OCI-LY1 (cell line): ENCODE measurements around the gene PC.

ENCODE experiments used
- H2AFZ ChIP-seq: fragments of 200-600 bp; sonication (generic), shearing (Covaris generic); 2 replicates; pipeline ENCODE4 v1.6.0; 2014; ENCODE audit warnings: antibody characterized with exemption, mild to moderate bottlenecking, low read length
- H3F3A ChIP-seq: fragments of 200-600 bp; sonication (generic), shearing (Covaris generic); 2 replicates; pipeline ENCODE4 v1.6.0; 2014; ENCODE audit warnings: mild to moderate bottlenecking, antibody characterized with exemption, low read length, moderate library complexity; ENCODE audit not compliant: insufficient read depth
- H3K27ac ChIP-seq: fragments of 200-600 bp; sonication (generic); 2 replicates; pipeline ENCODE4 v1.5.1; 2014; ENCODE audit warnings: low read length, mixed run types, mild to moderate bottlenecking, low read depth; ENCODE audit not compliant: poor library complexity, severe bottlenecking
- H3K27me3 ChIP-seq: fragments of 200-600 bp; sonication (generic); 2 replicates; pipeline ENCODE4 v1.6.0; 2014; ENCODE audit warnings: antibody characterized with exemption, mild to moderate bottlenecking, low read length, moderate library complexity; ENCODE audit not compliant: insufficient read depth
- H3K36me3 ChIP-seq: fragments of 200-600 bp; sonication (generic); 2 replicates; pipeline ENCODE4 v1.6.1; 2014; ENCODE audit warnings: mild to moderate bottlenecking, antibody characterized with exemption, low read length, moderate library complexity, mixed read lengths; ENCODE audit not compliant: insufficient read depth
- H3K4me1 ChIP-seq: fragments of 200-600 bp; sonication (generic); 2 replicates; pipeline ENCODE4 v1.5.1; 2014; ENCODE audit warnings: mild to moderate bottlenecking, low read length, moderate library complexity; ENCODE audit not compliant: insufficient read depth, severe bottlenecking
- H3K4me2 ChIP-seq: fragments of 200-600 bp; sonication (generic), shearing (Covaris generic); 2 replicates; pipeline ENCODE4 v1.6.1; 2014; ENCODE audit warnings: low read length
- H3K4me3 ChIP-seq: fragments of 200-600 bp; sonication (generic); 2 replicates; pipeline ENCODE4 v1.5.1; 2014; ENCODE audit warnings: low read length, low read depth, mild to moderate bottlenecking, mixed read lengths; ENCODE audit not compliant: poor library complexity, severe bottlenecking
- H3K79me2 ChIP-seq: fragments of 200-600 bp; shearing (Covaris generic); 2 replicates; pipeline ENCODE4 v1.6.1; 2016; ENCODE audit warnings: mixed run types, low read length, mixed read lengths; ENCODE audit not compliant: insufficient read depth
- H3K9ac ChIP-seq: fragments of 200-600 bp; sonication (generic), shearing (Covaris generic); 2 replicates; pipeline ENCODE4 v1.6.1; 2014; ENCODE audit warnings: mild to moderate bottlenecking, low read length, mixed read lengths
- H3K9me2 ChIP-seq: fragments of 200-600 bp; sonication (generic), shearing (Covaris generic); 2 replicates; pipeline ENCODE4 v1.6.1; 2014; ENCODE audit warnings: low read depth, mild to moderate bottlenecking, low read length, mixed read lengths
- H3K9me3 ChIP-seq: fragments of 200-600 bp; shearing (Covaris generic); 2 replicates; pipeline ENCODE4 v1.6.1; 2014; ENCODE audit warnings: low read length, mixed read lengths
- H4K20me1 ChIP-seq: fragments of 200-600 bp; sonication (generic), shearing (Covaris generic); 2 replicates; pipeline ENCODE4 v1.6.0; 2016; ENCODE audit warnings: mild to moderate bottlenecking, low read length; ENCODE audit not compliant: insufficient read depth
- EZH2 ChIP-seq: fragments of 200-600 bp; sonication (generic), shearing (Covaris generic); IDR thresholded peaks from 2 replicates; pipeline ENCODE4 v1.8.0; 2017; ENCODE audit warnings: borderline replicate concordance, mixed run types, mild to moderate bottlenecking, antibody characterized with exemption, low read length, moderate library complexity, mixed read lengths
- TF ChIP-seq, protein P1 (sequence below): fragments of 200-600 bp; sonication (generic), shearing (Covaris generic); IDR thresholded peaks from 2 replicates; pipeline ENCODE4 v1.5.1; 2017; ENCODE audit warnings: mild to moderate bottlenecking, antibody characterized with exemption, low read length, moderate library complexity, mixed read lengths

PC gene

DNA sequence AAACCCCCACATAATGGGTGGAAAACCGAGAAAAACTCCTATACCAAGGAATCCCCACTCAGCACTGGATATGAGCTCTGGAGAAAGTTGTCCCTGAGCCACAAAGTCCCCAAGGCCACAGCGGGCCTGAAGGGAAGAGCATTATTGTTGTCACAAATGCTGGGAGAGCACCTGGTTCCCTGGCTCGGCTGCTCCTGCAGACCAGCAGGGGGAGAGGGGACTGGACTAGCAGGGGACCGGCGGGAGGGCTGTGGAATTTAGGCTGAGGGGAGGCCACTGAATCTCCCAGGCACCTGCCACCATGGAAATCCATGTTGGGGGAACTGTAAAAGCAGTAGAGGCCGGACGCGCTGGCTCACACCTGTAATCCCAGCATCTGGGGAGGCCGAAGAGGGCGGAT is 7.0 kb downstream of the PC start:
- Histone ChIP-seq H3K27me3 (no peaks in the 10 kb centered on the region), H3K9ac (no peak overlapping the region), H3K9me2 (no peaks in the 10 kb centered on the region), H3K4me2 (no peak overlapping the region), H3K4me1 (no peaks in the 10 kb centered on the region), H3K36me3 (no peaks in the 10 kb centered on the region), H3K27ac (no peak overlapping the region), H4K20me1 (no peaks in the 10 kb centered on the region), H3K9me3 (no peaks in the 10 kb centered on the region), H3F3A (no peaks in the 10 kb centered on the region), H2AFZ (no peak overlapping the region), H3K79me2 (no peaks in the 10 kb centered on the region), H3K4me3 (no peak overlapping the region)
- TF ChIP-seq EZH2: no peak
- TF ChIP-seq, protein P1, sequence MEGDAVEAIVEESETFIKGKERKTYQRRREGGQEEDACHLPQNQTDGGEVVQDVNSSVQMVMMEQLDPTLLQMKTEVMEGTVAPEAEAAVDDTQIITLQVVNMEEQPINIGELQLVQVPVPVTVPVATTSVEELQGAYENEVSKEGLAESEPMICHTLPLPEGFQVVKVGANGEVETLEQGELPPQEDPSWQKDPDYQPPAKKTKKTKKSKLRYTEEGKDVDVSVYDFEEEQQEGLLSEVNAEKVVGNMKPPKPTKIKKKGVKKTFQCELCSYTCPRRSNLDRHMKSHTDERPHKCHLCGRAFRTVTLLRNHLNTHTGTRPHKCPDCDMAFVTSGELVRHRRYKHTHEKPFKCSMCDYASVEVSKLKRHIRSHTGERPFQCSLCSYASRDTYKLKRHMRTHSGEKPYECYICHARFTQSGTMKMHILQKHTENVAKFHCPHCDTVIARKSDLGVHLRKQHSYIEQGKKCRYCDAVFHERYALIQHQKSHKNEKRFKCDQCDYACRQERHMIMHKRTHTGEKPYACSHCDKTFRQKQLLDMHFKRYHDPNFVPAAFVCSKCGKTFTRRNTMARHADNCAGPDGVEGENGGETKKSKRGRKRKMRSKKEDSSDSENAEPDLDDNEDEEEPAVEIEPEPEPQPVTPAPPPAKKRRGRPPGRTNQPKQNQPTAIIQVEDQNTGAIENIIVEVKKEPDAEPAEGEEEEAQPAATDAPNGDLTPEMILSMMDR: no peak

DNA sequence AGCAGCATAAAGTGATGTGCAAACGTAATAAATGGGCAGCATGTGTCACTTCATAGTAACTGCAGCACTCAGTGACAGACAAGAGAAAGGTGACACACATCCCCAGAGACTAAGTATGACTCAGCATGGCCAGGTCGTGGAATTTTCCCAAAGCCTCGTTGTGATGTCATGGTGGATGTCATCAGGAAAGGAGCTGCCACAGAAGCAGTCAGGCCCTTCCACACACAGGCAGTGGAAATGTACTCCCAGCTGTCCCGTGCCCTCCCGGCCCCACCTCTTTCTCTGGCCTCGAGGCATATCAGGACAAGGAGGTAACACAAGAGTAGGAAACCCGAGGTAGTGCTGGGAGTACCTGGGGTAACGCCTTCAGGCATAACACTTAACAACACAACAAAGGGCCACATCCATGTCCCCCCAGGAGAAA is 8.1 kb downstream of the PC start:
- no peak overlapping the region for H3K27ac ChIP-seq
- H3K79me2 ChIP-seq: no peaks in the 10 kb centered on the region
- H3K4me3 ChIP-seq: no peak overlapping the region
- no peak overlapping the region for H2AFZ ChIP-seq
- H3K9me2 ChIP-seq: no peaks in the 10 kb centered on the region
- no peaks in the 10 kb centered on the region for H3K4me1 ChIP-seq
- TF ChIP-seq EZH2: no peak
- TF ChIP-seq, protein P1: no peak
- H3K9ac ChIP-seq: no peak overlapping the region
- H4K20me1 ChIP-seq: no peaks in the 10 kb centered on the region
- H3K9me3 ChIP-seq: no peaks in the 10 kb centered on the region
- H3K4me2 ChIP-seq: no peak overlapping the region
- H3K36me3 ChIP-seq: no peaks in the 10 kb centered on the region
- H3F3A ChIP-seq: no peaks in the 10 kb centered on the region
- no peaks in the 10 kb centered on the region for H3K27me3 ChIP-seq

DNA sequence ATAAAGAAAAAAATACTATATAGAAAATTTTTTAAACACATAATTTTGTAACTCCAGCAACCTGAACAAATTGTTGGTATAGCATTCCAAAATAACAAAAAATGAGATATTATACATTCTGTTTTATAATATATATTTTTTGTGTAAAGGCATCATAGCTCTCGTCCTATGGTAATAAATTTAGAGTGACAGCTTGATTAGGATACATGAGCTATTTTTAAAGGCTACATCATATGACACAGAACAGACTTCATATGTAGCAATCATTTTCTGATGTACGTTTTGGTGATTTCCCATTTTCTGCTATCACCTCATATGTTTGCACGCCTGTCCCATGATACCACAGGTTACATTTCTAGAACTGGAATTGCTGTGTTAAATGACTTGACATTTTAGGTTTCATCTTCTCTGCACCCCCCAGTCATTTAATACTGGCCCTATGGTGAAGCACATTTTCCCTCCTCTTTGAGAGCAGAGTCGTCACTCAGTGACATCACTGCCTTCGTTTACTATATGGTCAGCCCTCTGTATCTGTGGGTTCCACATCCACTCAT is 19.5 kb downstream of the PC start:
- Histone ChIP-seq H3K4me2 (no peak overlapping the region), H2AFZ (no peak overlapping the region), H3K4me3 (no peak overlapping the region), H3K4me1 (no peaks in the 10 kb centered on the region), H3F3A (no peaks in the 10 kb centered on the region), H3K9me2 (no peaks in the 10 kb centered on the region), H3K79me2 (no peaks in the 10 kb centered on the region), H4K20me1 (no peaks in the 10 kb centered on the region), H3K9me3 (no peaks in the 10 kb centered on the region), H3K9ac (no peak overlapping the region), H3K36me3 (no peaks in the 10 kb centered on the region), H3K27ac (no peak overlapping the region), H3K27me3 (no peaks in the 10 kb centered on the region)
- TF ChIP-seq, protein P1: no peak
- no peak for TF ChIP-seq EZH2
